OCI-LY3 (cell line): ENCODE data around the gene TSPAN9.

Experiments
- H2AFZ ChIP-seq: fragments of 200-600, 300-600 bp; shearing (Covaris generic); 2 replicates; pipeline ENCODE4 v1.6.0; 2014; ENCODE audit warnings: antibody characterized with exemption, low read depth, low read length
- H3K27ac ChIP-seq: fragments of 200-600, 300-600 bp; sonication (generic); 2 replicates; pipeline ENCODE4 v1.5.1; 2014; ENCODE audit warnings: mild to moderate bottlenecking, low read length, moderate library complexity, mixed read lengths
- H3K27me3 ChIP-seq: fragments of 200-600, 300-600 bp; sonication (generic); 2 replicates; pipeline ENCODE4 v1.6.1; 2014; ENCODE audit warnings: low read depth, low read length, mixed read lengths
- H3K36me3 ChIP-seq: fragments of 200-600, 300-600 bp; sonication (generic); replicated peaks from 2 replicates; pipeline ENCODE3; 2014; ENCODE audit warnings: low read depth, low read length, mixed read lengths
- H3K4me1 ChIP-seq: fragments of 300-600, 200-600 bp; sonication (generic); 2 replicates; pipeline ENCODE4 v1.6.1; 2014; ENCODE audit warnings: low read length, mixed read lengths
- H3K4me2 ChIP-seq: fragments of 200-600, 300-600 bp; sonication (generic); 2 replicates; pipeline ENCODE4 v1.6.1; 2014; ENCODE audit warnings: low read length, mixed read lengths
- H3K4me3 ChIP-seq: fragments of 300-600, 200-600 bp; sonication (generic); 2 replicates; pipeline ENCODE4 v1.5.1; 2014; ENCODE audit warnings: antibody characterized with exemption, mild to moderate bottlenecking, low read length, moderate library complexity
- H3K79me2 ChIP-seq: fragments of 300-600, 200-600 bp; shearing (Covaris generic); 2 replicates; pipeline ENCODE4 v1.6.1; 2014; ENCODE audit warnings: mild to moderate bottlenecking, low read length, mixed read lengths
- H3K9ac ChIP-seq: fragments of 300-600, 200-600 bp; shearing (Covaris generic); 2 replicates; pipeline ENCODE4 v1.6.0; 2014; ENCODE audit warnings: mild to moderate bottlenecking, low read length, moderate library complexity
- H3K9me3 ChIP-seq: fragments of 200-600, 300-600 bp; shearing (Covaris generic); 2 replicates; pipeline ENCODE4 v1.6.1; 2014; ENCODE audit warnings: low read length, mixed read lengths; ENCODE audit not compliant: insufficient read depth
- H4K20me1 ChIP-seq: fragments of 200-600, 300-600 bp; sonication (generic); 2 replicates; pipeline ENCODE4 v1.6.1; 2016; ENCODE audit warnings: low read length, mixed read lengths; ENCODE audit not compliant: insufficient read depth
- CTCF ChIP-seq: fragments of 200-600, 300-600 bp; sonication (generic); IDR thresholded peaks from 2 replicates; pipeline ENCODE4 v1.5.1; 2014; ENCODE audit warnings: antibody characterized with exemption, low read length, low read depth
- EZH2phosphoT487 ChIP-seq: fragments of 200-600 bp; shearing (Covaris generic); IDR thresholded peaks from 2 replicates; pipeline ENCODE4 v1.6.1; 2018; ENCODE audit warnings: antibody characterized with exemption, mixed run types, low read depth

The TSPAN9 gene

GRCh38 chr12:3283137-3283680 lies 206.0 kb downstream of the TSPAN9 start:
- no peaks in the 10 kb centered on the region for H4K20me1 ChIP-seq
- H3K36me3 ChIP-seq = no peaks in the 10 kb centered on the region
- peaks cover 38% of the 10 kb centered on the region for H3K27me3 ChIP-seq
- peaks cover 2% of the 10 kb centered on the region; the same call in 1 of the 2 replicates for H3K9me3 ChIP-seq
- H2AFZ ChIP-seq = no peak overlapping the region
- H3K4me1 ChIP-seq = peaks cover 12% of the 10 kb centered on the region
- H3K79me2 ChIP-seq = no peaks in the 10 kb centered on the region
- H3K4me2 ChIP-seq = no peak overlapping the region
- no peak for TF ChIP-seq CTCF
- no peak for TF ChIP-seq EZH2phosphoT487
- no peak overlapping the region for H3K4me3 ChIP-seq
- H3K27ac ChIP-seq = no peak overlapping the region
- H3K9ac ChIP-seq = no peak overlapping the region

- H2AFZ ChIP-seq = no peak overlapping the region
- H3K79me2 ChIP-seq = no peaks in the 10 kb centered on the region
- H3K36me3 ChIP-seq = no peaks in the 10 kb centered on the region
- H3K9me3 ChIP-seq = peaks cover 2% of the 10 kb centered on the region; the same call in 1 of the 2 replicates
- no peaks in the 10 kb centered on the region for H4K20me1 ChIP-seq
- H3K4me1 ChIP-seq = peaks cover 12% of the 10 kb centered on the region
- no peak overlapping the region for H3K27ac ChIP-seq
- H3K4me3 ChIP-seq = no peak overlapping the region
- no peak overlapping the region for H3K9ac ChIP-seq
- H3K4me2 ChIP-seq = no peak overlapping the region
- TF ChIP-seq CTCF (no peak), EZH2phosphoT487 (no peak)
- peaks cover 44% of the 10 kb centered on the region for H3K27me3 ChIP-seq
Observed at GRCh38 chr12:3284405-3284804, 207.2 kb downstream of the TSPAN9 start.

- no peak overlapping the region for H3K27ac ChIP-seq
- H3K36me3 ChIP-seq = no peaks in the 10 kb centered on the region
- H2AFZ ChIP-seq = no peak overlapping the region
- TF ChIP-seq CTCF (no peak), EZH2phosphoT487 (no peak)
- no peaks in the 10 kb centered on the region for H3K79me2 ChIP-seq
- H3K27me3 ChIP-seq = peaks cover 50% of the 10 kb centered on the region
- no peaks in the 10 kb centered on the region for H4K20me1 ChIP-seq
- H3K4me3 ChIP-seq = no peak overlapping the region
- no peak overlapping the region for H3K9ac ChIP-seq
- H3K4me1 ChIP-seq = peaks cover 12% of the 10 kb centered on the region
- H3K4me2 ChIP-seq = no peak overlapping the region
- H3K9me3 ChIP-seq = peaks cover 2% of the 10 kb centered on the region; the same call in 1 of the 2 replicates
Observed at GRCh38 chr12:3285570-3285969, 208.4 kb downstream of the TSPAN9 start.

- Histone ChIP-seq H3K9me3 (no peaks in the 10 kb centered on the region), H3K36me3 (no peaks in the 10 kb centered on the region), H3K9ac (no peak overlapping the region), H3K4me2 (no peak overlapping the region), H3K27ac (no peak overlapping the region), H4K20me1 (no peaks in the 10 kb centered on the region), H3K79me2 (no peaks in the 10 kb centered on the region), H3K4me1 (no peaks in the 10 kb centered on the region), H3K4me3 (no peak overlapping the region), H3K27me3 (peaks cover 60% of the 10 kb centered on the region), H2AFZ (no peak overlapping the region)
- no peak for TF ChIP-seq EZH2phosphoT487
- no peak for TF ChIP-seq CTCF
Observed at GRCh38 chr12:3288690-3289089, 211.5 kb downstream of the TSPAN9 start.
